ENCODE data around the gene TTI1. TPM values are rescaled to one million over a fixed set of nuclear protein-coding genes. Genes with fewer than 3 reads are reported as not detected.

The TTI1 gene
- total RNA-seq, 1 experiment from 2014 or later = 16.1 TPM

DNA sequence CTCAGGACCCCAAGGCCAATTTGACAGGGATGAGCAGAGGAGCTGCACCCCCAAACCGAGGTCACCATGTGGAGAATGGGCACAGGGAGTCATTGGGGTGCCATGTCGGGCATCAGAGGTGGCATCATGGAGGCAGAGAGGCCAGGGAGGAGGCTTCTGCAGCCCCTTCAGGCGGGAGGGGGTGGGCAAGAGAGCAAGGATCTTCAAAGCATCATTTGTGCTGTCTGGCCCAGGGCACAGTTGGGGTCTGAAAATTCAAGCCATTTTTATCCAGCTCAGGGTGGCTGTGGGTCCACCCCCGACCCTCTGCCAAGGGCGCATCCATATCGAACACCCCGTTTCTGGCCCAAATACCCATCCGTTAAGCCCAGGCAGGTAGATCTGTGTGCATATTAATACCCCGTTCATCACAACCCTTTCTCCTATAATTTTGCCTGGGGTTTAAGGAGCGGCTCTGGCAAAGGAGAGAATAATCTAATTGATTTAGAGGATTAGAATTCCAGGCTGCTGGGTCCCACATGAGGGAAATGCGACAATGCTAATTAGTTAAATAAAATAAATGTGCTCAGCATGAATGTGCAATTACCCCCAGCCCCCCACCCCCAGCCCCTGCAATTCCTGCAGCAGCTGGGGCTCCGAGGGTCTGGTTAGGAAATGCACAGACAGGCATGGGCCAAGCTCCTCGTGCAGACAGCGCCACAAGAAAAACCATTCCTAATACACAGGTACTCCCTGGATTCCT is 98.5 kb downstream of the TTI1 start:
- H3K4me1 ChIP-seq (replicated peaks) = no peaks in the 10 kb centered on the region
- H3K27me3 ChIP-seq (replicated peaks) = no peaks in the 10 kb centered on the region
- no peak for DNase-seq (ENCODE audit: low read depth in 1 of 2, low spot score in 2 of 2)
- no peak overlapping the region for H3K27ac ChIP-seq
- no peaks in the 10 kb centered on the region for H3K36me3 ChIP-seq
- no peaks in the 10 kb centered on the region for H3K9me3 ChIP-seq (replicated peaks)
- no peak overlapping the region for H3K4me3 ChIP-seq

DNA sequence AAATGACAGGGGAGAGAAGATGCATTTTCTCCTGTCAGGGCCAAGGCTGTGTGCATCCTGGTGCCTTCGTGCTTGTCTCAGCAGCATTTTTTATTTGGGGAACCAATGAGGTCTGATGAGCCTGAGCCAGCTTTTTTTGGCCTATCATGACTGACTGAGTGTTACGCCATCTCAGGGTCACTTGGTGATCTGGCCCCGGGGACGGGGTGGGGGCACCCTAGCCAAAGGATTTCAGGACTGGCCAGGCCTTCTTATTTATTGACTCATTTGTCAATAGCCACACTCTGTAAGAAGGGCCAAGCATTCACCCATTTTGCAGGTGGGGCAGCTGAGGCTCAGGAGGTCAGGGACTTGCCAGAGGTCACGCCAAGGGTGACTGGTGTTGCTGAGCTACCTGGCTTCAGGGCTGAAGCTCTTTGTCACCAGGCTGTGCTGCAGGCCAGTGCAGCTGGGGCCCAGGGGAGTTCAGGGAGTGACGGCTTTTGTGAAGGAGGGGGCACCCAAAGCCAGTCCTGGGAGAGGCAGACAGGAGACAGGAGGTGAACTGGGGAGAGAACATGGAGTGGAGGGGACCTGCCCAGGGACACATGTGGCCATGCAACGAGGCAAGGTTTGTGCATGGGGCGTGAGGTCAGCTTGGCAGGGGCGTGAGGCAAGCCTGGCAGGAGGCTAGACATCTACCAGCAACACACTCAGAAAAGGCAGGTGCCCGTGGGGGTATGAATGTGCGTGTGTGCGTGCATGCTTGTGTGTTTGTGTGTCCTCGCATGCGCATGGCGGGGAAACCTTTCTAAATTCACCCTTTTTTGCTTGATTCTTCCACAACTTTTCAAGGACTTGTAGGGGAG is 99.2 kb downstream of the TTI1 start:
- H3K27ac ChIP-seq = no peak overlapping the region
- DNase-seq (ENCODE audit: low read depth in 1 of 2, low spot score in 2 of 2) = no peak
- no peaks in the 10 kb centered on the region for H3K36me3 ChIP-seq
- H3K9me3 ChIP-seq (replicated peaks) = no peaks in the 10 kb centered on the region
- no peaks in the 10 kb centered on the region for H3K27me3 ChIP-seq (replicated peaks)
- no peak overlapping the region for H3K4me3 ChIP-seq
- no peaks in the 10 kb centered on the region for H3K4me1 ChIP-seq (replicated peaks)

Other genes starting within 250 kb of the TTI1 start
- 4.8 and 14.1 TPM in 2 replicates for gene VSTM2L, start 130.3 kb downstream of the TTI1 start, total RNA-seq (2014; rRNA removed; shearing (Covaris generic))
- 27.9 and 50.7 TPM in 2 replicates for gene RPRD1B, start 290 bp upstream of the TTI1 start, total RNA-seq (2014; rRNA removed; shearing (Covaris generic))
- 32.2 and 34.9 TPM in 2 replicates for gene TGM2, start 131.8 kb upstream of the TTI1 start, total RNA-seq (2014; rRNA removed; shearing (Covaris generic))
- gene KIAA1755, start 227.3 kb upstream of the TTI1 start, total RNA-seq (2014; rRNA removed; shearing (Covaris generic)) = 0.03 and 0.44 TPM in 2 replicates